GM19463 (cell line): ENCODE measurements around the gene P4HA3.

Experiments
- ATAC-seq: cut with Tn5 transposase; IDR thresholded peaks from one replicate; pipeline ENCODE4 v1.9.1; 2021; ENCODE audit warnings: mild to moderate bottlenecking, moderate library complexity; ENCODE audit not compliant: unreplicated experiment

Gene P4HA3

DNA sequence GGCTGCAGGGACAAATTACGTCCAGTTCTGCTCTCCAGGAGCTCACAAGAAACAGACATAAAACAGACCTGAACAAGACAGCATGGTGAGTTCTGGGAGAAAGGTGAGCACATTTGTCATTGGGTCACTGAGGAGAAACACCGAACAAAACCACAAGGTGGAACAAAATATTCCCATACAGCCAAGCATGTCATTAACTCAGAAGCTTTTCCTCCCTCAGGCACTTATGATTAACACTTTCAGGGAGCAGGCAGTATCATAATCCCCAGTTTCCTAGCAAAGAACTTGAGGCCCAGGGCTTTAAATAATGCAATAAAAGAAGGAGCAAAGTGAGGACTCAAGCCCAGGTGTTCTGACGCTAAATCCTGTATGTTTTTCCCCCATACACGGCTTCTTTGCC, 43.0 kb downstream of the P4HA3 start:
- ATAC-seq: no peak

DNA sequence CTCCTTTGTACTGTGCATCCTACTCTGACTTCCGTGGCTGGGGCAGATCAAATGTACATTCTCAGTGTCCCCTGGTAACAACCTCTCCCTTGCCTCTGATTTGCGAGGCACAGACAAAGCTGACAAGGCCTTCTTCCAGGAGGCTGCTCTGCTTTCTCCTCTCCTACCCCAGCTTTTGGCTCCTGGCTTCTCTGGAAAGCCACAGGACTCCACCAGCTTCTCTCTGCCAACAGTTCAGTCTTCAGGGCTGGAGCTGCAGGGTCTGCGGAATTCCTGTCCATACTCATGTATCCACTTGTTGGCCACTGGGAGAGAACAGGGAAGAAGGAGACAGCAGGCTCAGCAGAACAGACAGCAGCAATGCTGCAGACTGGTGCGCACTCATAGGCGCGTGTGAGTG, 44.4 kb downstream of the P4HA3 start:
- ATAC-seq: no peak

DNA sequence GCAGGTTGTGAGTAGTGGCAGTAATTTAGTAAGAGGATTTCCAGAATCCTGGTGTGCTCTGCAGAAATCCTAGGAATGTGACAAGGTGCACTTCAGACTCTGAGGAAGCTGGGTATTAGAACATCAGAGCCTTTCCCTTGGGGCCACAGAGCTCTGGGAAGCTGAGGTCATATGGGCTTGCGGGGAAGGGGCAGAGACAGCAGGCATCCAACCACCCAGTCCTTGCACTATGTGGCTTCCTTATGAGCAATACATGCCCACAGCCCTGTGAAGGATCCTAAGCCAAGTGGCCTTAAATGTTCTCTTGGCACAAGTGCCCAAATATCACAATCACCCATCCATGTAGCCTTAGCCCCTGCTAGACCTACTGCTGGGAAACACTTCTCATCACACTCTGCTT, 46.2 kb downstream of the P4HA3 start:
- no peak for ATAC-seq

DNA sequence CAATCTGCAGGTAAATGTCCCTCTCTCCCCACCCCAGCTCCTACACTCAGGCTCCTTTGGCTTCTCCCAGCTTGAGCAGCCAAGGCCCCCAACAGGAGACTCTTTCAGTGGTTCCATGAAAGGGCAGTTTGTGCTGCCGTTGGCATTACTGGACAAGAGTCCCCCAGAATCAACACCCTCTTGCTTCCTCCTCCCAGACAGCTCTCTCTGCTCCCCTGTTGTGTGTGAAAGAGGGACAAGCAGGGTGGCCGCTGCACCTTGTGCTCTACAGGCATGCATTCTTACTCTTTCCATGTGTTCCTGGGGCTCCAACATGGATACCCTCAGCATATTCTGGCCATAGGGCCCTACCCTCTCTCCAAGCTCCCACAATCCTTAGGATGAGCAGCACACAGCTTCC, 48.7 kb downstream of the P4HA3 start:
- ATAC-seq: no peak

DNA sequence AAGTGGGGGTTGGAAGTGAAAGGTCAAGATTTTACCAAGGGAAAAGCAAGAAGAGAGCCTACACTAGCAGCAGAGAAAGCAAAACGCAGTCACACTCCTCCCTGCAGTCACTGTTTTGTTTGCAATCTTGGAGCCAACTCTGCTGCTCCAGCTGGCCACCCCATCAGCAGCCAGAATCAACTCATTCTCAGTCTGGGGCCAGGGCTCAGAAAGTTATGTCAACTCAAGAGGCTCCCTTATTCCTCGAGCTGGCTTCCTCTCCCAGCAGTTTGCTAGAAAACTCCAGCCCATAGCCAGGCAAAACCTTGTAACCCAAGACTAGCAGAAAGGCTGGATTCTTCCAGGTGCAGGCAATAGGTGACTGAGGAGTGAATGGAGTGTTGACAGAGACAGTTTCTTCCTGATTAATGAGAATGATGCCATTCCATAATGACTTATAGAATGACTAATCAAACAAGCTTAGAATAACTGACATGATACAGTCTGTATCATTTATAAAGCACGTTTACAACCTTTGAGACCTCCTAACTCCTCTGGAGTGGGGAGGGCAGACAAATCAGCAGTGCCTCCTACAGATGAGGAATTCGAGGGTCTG, 53.4 kb downstream of the P4HA3 start:
- no peak for ATAC-seq

DNA sequence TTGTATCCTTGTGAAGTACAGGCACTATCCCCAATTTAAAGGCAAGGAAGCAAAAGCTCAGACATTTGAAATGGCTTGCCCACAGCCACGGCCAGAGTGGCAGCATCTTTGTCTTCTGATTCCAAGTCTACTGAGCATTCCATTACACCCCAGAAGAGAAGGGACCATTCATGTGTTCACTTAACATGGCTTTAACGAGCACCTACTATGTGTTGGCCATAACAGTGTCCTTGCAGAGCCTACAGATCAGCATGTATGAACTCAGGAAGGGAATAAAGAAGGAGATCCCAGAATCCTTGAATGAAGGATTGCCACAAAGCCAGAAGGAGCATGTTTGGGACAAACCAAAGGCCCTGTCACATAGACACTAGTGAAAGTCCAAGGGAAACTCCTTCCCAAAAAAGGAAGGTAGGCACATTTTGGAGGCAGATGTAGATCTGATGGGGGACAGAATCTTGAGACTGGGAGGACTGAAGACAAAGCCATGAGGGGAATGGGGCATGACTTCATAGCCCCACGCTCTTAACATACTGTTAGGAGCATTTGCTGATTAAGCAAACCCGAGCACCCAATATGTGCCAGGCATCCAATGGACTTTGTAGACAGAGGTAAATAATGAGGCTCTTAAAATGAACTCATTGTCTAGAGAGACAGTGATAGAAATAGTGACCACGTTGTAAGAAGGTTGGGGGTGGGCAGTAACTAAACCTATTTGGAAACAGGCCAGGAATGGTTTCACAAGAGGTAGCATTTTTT, 54.9 kb downstream of the P4HA3 start:
- ATAC-seq: no peak

DNA sequence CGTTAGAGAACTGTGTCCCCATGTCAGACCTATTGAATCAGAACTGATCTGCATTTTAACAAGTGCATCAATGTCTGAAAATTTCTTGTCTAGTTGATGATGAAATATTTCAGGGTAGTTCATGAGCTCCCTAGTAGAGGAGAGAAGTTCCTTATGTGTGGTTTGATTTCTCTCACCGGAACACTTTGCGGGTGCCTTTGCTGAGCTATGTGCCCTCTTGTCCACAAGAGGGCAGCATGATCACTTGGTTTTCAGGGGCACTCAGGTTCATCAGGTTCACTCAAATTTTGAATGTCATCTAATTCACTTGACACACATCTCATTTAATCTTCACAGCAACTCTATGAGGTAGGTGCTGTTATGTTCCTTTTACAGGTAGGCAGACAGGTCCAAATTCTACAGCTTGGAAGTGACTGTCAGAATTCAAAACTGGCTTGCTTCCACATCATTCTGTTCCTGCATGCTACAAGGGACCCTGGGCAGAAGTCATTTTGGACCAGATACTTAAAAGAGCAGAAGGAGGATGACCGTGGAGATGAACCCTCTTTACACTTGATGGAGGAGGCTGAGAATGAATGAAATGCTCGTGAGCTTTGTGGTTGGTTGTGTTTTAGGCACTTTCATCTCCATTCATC, 55.6 kb downstream of the P4HA3 start:
- ATAC-seq: no peak

DNA sequence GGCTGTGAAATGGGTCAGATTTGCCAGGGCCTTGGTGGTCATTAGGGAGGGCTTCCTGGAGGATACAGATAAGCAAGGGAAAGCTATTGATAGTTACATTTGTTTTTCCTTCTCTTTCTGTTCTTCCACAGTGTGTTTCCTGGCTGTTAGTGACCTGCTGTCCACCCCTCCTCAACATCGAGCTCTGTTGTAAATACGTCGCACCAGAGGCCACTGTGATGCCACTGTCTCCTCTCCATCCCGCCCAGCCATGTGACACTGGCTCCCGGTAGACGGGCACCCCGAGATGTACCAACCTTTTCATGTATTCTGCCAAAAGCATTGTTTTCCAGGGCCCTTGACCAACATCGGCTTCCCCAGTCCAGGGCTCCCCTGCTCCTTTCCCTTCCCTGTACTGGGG, 58.1 kb downstream of the P4HA3 start:
- ATAC-seq: no peak

DNA sequence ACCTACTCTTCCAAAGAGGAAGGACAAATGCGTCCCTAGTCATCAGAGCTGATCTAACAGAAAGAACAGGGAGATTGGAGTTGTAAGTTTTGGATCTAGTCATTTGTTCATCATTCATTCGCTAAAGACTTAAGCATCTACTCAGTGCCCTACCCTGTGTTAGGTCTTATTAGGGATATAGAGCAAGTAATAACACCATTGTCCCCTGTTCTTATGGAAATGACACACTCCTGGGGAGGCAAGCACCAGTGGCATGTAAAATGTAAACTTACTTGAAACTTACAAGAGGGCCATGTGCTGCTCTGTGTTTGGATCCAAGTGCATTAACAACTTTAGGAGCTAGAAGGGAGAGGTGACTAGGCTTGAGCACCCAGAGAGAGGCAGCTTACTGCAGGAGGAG, 61.9 kb downstream of the P4HA3 start:
- ATAC-seq: no peak

DNA sequence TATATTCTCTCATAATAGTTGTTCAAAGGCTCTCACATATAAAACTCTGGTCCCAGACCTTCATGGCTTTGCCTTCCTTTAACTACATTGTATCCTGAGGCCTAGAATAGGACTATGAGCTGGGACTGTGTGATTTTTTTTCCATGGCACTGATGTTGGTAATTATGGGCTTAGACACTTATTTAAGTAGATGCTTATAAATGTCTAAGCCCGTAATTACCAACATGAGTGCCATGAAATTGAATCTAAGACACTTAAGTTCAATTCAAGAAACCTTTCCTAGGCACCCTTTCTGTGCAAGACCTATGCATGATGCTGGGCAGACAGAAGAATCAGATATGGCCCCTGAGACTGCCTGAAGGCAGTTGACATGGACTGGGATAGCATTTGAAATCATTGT, 63.0 kb downstream of the P4HA3 start:
- ATAC-seq: no peak

DNA sequence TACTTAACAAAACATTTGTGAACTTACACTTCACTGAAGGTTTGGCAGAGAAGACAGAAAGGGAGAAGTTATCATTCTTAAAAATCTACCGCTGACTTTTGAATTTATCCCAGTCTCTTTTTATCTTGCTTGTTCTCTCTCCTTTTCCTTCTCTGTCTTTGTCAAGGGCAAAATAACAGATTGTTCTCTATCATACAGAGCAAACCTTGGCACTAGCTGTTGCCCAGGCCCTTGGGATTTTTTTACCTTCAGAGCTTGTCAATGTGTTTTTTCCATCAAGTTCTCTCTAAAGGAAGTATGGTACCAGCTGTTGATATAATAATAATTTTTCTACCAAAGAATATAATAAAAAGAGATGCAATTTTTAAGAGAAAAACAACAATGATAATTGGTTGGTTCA, 73.2 kb downstream of the P4HA3 start:
- no peak for ATAC-seq

DNA sequence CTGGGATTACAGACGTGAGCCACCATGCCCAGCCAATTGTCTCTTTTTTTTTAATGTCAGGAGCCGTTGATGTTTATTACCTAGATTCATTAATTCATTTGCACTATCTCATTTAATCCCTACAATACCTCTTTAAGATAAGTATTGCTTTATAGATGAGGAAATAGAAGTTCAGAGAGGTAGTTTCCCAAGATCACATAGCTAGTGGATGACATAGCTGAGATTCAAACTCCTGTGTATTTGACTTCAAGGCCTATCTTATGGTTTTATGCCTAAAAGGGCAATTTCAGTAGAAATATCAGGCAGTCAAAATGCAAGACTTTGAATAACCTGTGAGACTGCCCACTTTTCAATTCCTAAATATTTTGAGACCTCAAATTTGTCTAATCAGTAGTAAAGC, 73.9 kb downstream of the P4HA3 start:
- ATAC-seq: no peak

DNA sequence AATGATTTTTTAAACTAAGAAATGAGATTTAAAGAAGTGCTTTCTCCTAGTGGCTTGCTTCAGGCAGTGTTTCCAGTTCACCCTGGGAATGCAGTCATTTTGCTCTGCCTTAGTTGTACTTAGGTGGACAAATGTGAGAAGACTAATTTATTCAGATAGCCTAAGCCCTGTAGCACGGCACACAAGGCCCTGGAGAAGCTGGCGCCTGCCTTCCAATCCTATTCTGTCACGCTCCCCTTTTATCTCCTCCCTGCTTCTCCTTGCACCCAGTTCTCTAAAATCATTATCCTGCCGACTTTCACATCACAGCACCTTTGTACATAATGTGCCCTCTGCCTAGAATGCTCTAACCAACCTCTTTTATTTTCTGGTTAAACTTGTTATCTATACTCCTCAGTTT, 76.3 kb downstream of the P4HA3 start:
- ATAC-seq: no peak

DNA sequence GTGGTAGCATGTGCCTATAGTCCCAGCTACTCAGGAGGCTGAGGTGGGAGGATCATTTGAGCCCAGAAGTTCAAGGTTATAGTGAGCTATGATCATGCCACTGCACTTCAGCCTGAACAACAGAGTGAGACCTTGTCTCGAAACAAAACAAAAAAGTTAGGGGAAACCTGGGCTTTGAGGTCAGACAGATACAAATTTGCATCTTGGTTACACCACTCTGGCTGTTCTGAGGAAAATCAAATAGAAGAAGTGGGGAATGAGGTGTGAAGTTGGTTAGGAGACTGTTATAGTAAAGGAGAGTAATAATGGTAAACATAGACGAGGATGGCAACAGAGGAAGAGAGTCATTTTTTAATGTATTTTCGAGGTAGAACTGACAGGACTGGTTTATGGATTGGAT, 77.8 kb downstream of the P4HA3 start:
- no peak for ATAC-seq

DNA sequence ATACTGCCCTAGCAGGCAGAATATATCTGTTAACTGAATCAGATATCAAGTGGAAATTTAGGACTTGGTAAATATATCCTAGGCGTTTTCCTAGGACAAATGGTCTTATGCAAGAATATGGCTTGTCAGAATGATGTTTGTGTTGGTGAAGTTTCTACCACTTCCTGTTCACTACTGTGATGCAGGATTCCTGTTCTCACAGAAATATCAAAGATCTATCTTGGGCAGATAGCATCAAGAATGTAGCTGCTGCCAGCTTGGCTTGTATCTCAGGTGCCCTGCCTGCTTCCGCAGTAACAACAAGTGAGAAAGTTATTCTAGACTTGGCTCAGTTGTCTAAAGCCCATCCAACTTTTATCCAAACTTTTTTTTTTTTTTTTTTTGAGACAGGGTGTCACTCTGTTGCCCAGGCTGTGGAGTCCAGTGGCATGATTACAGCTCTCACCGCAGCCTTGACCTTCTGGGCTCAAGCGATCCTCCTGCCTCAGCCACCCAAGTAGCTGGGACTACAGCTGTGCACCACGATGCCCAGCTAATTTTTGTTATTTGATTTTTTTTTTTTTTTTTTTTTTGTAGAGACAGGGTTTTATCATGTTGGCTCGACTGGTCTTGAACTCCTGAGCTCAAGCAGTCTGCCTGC, 79.0 kb downstream of the P4HA3 start:
- no peak for ATAC-seq

DNA sequence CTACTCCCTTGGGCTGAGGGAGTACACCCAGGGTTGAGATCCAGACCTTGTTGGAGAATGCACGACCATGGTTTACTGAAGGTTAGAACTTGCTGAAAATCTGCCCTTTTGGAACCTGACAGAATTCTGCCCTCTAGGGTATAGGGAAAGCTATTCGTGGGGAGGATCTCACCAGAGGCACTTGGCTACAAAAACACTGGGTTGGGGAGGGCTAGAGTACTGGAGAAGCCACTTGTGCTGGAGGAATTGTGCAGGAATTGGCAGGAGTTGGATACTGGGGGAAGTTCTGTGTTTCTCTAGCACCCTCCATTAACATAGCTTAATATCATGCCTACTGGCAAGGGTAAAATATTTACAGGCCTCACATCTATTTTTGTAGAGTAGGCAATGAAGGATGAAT, 84.5 kb downstream of the P4HA3 start:
- no peak for ATAC-seq

DNA sequence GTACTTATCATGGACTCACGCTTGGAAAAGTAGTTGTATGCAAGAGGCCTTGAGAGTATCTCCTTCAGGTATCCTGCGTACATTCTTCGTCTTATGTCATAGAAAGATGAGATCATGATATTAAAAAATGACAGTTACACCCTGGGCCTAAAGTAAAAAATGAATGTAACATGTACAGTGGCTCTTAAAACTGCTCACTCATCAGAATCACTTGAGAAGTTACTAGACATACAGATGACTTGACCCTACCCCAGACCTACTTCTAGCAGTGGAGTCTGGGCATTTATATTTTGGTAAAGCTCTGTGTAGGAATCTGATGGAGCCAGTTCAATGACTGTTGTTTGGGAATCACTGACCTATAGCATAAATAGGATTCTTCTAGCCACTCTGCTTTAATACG, 85.9 kb downstream of the P4HA3 start:
- ATAC-seq: no peak

DNA sequence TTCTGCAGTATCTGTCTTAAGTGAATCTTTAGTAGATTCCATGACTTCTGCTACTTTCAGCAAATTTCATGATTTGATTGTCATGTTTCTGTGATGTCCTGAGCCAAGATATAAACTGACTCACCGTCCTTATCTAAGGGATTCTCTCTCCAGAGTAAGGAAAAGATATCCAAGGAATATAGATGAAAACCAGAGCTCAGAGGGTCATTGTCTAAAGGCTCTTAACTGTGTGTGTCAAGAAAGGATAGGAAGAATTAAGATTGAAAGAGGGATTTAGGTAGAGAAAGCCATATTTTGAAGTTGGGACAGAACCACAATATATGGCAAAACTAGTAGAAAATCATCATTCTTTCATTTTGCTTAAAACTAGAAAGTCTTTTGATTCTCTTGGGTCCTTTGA, 89.6 kb downstream of the P4HA3 start:
- ATAC-seq: no peak

DNA sequence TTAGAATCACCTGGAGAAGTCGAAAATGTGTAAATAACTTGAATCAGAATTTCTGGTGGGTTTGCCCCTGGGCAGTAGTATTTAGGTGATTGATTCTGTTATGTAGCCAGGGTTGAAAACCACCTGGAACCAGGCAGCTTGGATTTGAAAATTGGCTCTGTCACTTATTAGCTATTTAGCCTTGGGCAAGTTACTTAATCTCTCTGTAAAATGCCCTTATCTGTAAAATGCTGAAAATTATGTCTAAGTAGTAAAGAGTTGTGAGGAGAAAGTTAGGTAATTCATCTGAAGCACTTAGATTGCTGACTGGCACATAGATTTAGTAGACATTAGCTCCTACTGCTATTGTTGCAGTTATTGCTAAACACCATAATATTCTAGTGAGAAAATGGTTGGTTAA, 91.1 kb downstream of the P4HA3 start:
- ATAC-seq: no peak
